H1 (cell line): ENCODE measurements around the gene ACSL3. TPM values are rescaled to one million over a fixed set of nuclear protein-coding genes. Genes with fewer than 3 reads are reported as not detected.

Source experiments
- CTCF ChIA-PET: fragments of 300-600 bp; sonication (Branson Sonifier 250); formaldehyde crosslinking; loops from one replicate; lab custom pipeline; 2021; ENCODE audit not compliant: partially characterized antibody; lab: Charles Lee
- POLR2A ChIA-PET: fragments of 300-600 bp; sonication (Branson Sonifier 250); formaldehyde crosslinking; loops from one replicate; lab custom pipeline; 2021; ENCODE audit warnings: inconsistent platforms; ENCODE audit not compliant: partially characterized antibody; lab: Charles Lee
- DNase-seq, 2 experiments: peaks; one replicate each; pipeline versions ENCODE4 v3.0.0 to v3.0.0-alpha.2; 2010 to 2022; ENCODE audit warnings: low spot score in 2 of 2, low read depth in 1 of 2, mixed read lengths in 1 of 2
- FAIRE-seq: peaks from 2 replicates; lab custom pipeline; 2011; peaks lifted over from hg19 to GRCh38; lab: Jason Lieb, UNC
- H2AFZ ChIP-seq: 2 replicates; pipeline ENCODE4 v1.8.1; 2012; ENCODE audit warnings: low read length, inconsistent platforms
- H2AK5ac ChIP-seq: 2 replicates; pipeline ENCODE4 v1.6.1; 2013; ENCODE audit warnings: low read depth, low read length
- H2BK120ac ChIP-seq: replicated peaks from 2 replicates; pipeline ENCODE3; 2013; ENCODE audit warnings: low read depth, low read length, inconsistent platforms
- H2BK12ac ChIP-seq: 2 replicates; pipeline ENCODE4 v1.6.1; 2013; ENCODE audit warnings: low read depth, low read length
- H2BK15ac ChIP-seq: 2 replicates; pipeline ENCODE4 v1.6.1; 2013; ENCODE audit warnings: low read length
- H2BK20ac ChIP-seq: 2 replicates; pipeline ENCODE4 v1.6.1; 2013; ENCODE audit warnings: low read length
- H2BK5ac ChIP-seq: 2 replicates; pipeline ENCODE4 v1.6.1; 2013; ENCODE audit warnings: low read depth, low read length
- H3K14ac ChIP-seq: 2 replicates; pipeline ENCODE4 v1.6.1; 2013; ENCODE audit warnings: inconsistent platforms; ENCODE audit not compliant: insufficient read length
- H3K18ac ChIP-seq: 2 replicates; pipeline ENCODE4 v1.6.1; 2013; ENCODE audit warnings: low read length; ENCODE audit errors: extremely low read depth
- H3K23ac ChIP-seq: 2 replicates; pipeline ENCODE4 v1.6.1; 2013; ENCODE audit warnings: inconsistent platforms; ENCODE audit not compliant: insufficient read length
- H3K23me2 ChIP-seq: 2 replicates; pipeline ENCODE4 v1.6.1; 2013; ENCODE audit warnings: low read depth, low read length
- H3K27ac ChIP-seq: 2 replicates; pipeline ENCODE4 v1.6.1; 2011; ENCODE audit warnings: low read depth, low read length, inconsistent platforms
- H3K27me3 ChIP-seq, 4 experiments: replicated peaks in 1 of 4; 1 replicate in 1 of 4; 2 replicates in 3 of 4; pipeline versions ENCODE4 v1.6.1 to v1.8.1; 2011 to 2013; ENCODE audit warnings: low read length in 3 of 4, mild to moderate bottlenecking in 3 of 4, inconsistent platforms in 2 of 4, mixed read lengths in 2 of 4, moderate library complexity in 1 of 4; ENCODE audit not compliant: control insufficient read depth in 3 of 4, insufficient read depth in 3 of 4; ENCODE audit errors: extremely low read depth in 1 of 4
- H3K36me3 ChIP-seq, 4 experiments: 2 replicates each; pipeline versions ENCODE4 v1.6.1 to v1.8.1; 2011 to 2013; ENCODE audit warnings: mild to moderate bottlenecking in 4 of 4, low read length in 3 of 4, moderate library complexity in 2 of 4, control low read depth in 1 of 4, inconsistent platforms in 1 of 4; ENCODE audit not compliant: insufficient read depth in 4 of 4, control insufficient read depth in 2 of 4
- H3K4ac ChIP-seq: replicated peaks from 2 replicates; pipeline ENCODE3; 2013; ENCODE audit warnings: low read length, low read depth, mixed read lengths, inconsistent platforms; ENCODE audit not compliant: insufficient read length
- H3K4me1 ChIP-seq, 4 experiments: replicated peaks in 1 of 4; 1 replicate in 1 of 4; 2 replicates in 3 of 4; pipeline versions ENCODE4 v1.6.1 to v1.8.1; 2011 to 2013; ENCODE audit warnings: low read length in 3 of 4, inconsistent platforms in 2 of 4, mixed read lengths in 1 of 4; ENCODE audit not compliant: insufficient read depth in 4 of 4, control insufficient read depth in 3 of 4
- H3K4me2 ChIP-seq, 2 experiments: 2 replicates each; pipeline versions ENCODE4 v1.6.1 to v1.8.1; 2011 to 2013; ENCODE audit warnings: low read depth in 2 of 2, low read length in 2 of 2, control low read depth in 1 of 2, inconsistent platforms in 1 of 2, mild to moderate bottlenecking in 1 of 2; ENCODE audit not compliant: insufficient read depth in 1 of 2
- H3K4me3 ChIP-seq, 4 experiments: fragments of 200-600, 300-600 bp in 1 of 4; sonication (generic), shearing (Covaris generic), sonication (Bioruptor Twin) in 1 of 4; 2 replicates each; pipeline versions ENCODE4 v1.5.1 to v1.8.1; 2011 to 2016; ENCODE audit warnings: low read length in 4 of 4, low read depth in 3 of 4, control low read depth in 2 of 4, inconsistent platforms in 2 of 4, mild to moderate bottlenecking in 2 of 4, mixed read lengths in 1 of 4, moderate library complexity in 1 of 4; ENCODE audit not compliant: insufficient read depth in 2 of 4; ENCODE audit errors: extremely low read depth in 1 of 4
- H3K56ac ChIP-seq: replicated peaks from 2 replicates; pipeline ENCODE3; 2013; ENCODE audit warnings: low read depth, mild to moderate bottlenecking, mixed read lengths, low read length, inconsistent platforms; ENCODE audit not compliant: insufficient read length
- H3K79me1 ChIP-seq: 2 replicates; pipeline ENCODE4 v1.6.1; 2013; ENCODE audit warnings: low read depth, low read length, control low read depth
- H3K79me2 ChIP-seq, 2 experiments: 2 replicates each; pipeline versions ENCODE4 v1.6.1 to v1.8.1; 2012 to 2013; ENCODE audit warnings: low read length in 2 of 2, mild to moderate bottlenecking in 2 of 2, inconsistent platforms in 1 of 2; ENCODE audit not compliant: insufficient read depth in 2 of 2, control insufficient read depth in 1 of 2
- H3K9ac ChIP-seq, 4 experiments: replicated peaks in 1 of 4; 1 replicate in 1 of 4; 2 replicates in 3 of 4; pipeline versions ENCODE4 v1.6.1 to v1.8.1; 2011 to 2013; ENCODE audit warnings: low read depth in 3 of 4, low read length in 3 of 4, control low read depth in 2 of 4, mild to moderate bottlenecking in 2 of 4, moderate library complexity in 2 of 4, inconsistent platforms in 1 of 4; ENCODE audit errors: extremely low read depth in 1 of 4
- H3K9me3 ChIP-seq, 2 experiments: 2 replicates each; pipeline versions ENCODE4 v1.6.1 to v1.8.1; 2012 to 2013; ENCODE audit warnings: mild to moderate bottlenecking in 2 of 2, moderate library complexity in 2 of 2, control low read depth in 1 of 2, inconsistent platforms in 1 of 2, low read depth in 1 of 2, low read length in 1 of 2, mixed read lengths in 1 of 2; ENCODE audit not compliant: insufficient read depth in 2 of 2
- H4K20me1 ChIP-seq, 2 experiments: replicated peaks in 1 of 2; 2 replicates each; pipeline versions ENCODE3 to v1.8.1; 2011 to 2013; ENCODE audit warnings: inconsistent platforms in 2 of 2, low read length in 2 of 2, mild to moderate bottlenecking in 1 of 2; ENCODE audit not compliant: insufficient read depth in 2 of 2, control insufficient read depth in 1 of 2
- H4K5ac ChIP-seq: 2 replicates; pipeline ENCODE4 v1.6.1; 2013; ENCODE audit warnings: low read length, low read depth, mixed read lengths, inconsistent platforms; ENCODE audit not compliant: insufficient read length
- H4K8ac ChIP-seq: 2 replicates; pipeline ENCODE4 v1.8.0; 2013; ENCODE audit warnings: mild to moderate bottlenecking, moderate library complexity, low read length, inconsistent platforms; ENCODE audit not compliant: insufficient read depth; ENCODE audit errors: extremely low read depth
- H4K91ac ChIP-seq: replicated peaks from 2 replicates; pipeline ENCODE3; 2013; ENCODE audit warnings: low read length, mixed read lengths, inconsistent platforms; ENCODE audit not compliant: insufficient read length
- CEBPB ChIP-seq: IDR thresholded peaks from 2 replicates; pipeline ENCODE4 v1.6.1; 2012; ENCODE audit warnings: low read depth, low read length
- YY1 ChIP-seq: IDR thresholded peaks from 2 replicates; pipeline ENCODE4 v1.6.1; 2011; ENCODE audit warnings: low read depth, mild to moderate bottlenecking, low read length
- WGBS, 2 experiments: shearing (Covaris generic) in 1 of 2; methylation state at CpG; one replicate each; pipeline versions ENCODE4 v1.1.6 to v1.1.7; 2013 to 2015; ENCODE audit warnings: low lambda C conversion rate in 2 of 2, mixed read lengths in 2 of 2, inconsistent platforms in 1 of 2, low coverage in 1 of 2, missing lambda C conversion rate in 1 of 2; ENCODE audit not compliant: insufficient replicate concordance in 2 of 2, insufficient coverage in 1 of 2, insufficient read length in 1 of 2; ENCODE audit errors: extremely low coverage in 1 of 2, missing lambda C conversion rate in 1 of 2; 5-methylcytosine and 5-hydroxymethylcytosine counted together
- polyA plus RNA-seq, 7 experiments: library from polyadenylated mRNA; depleted of rRNA in 3 of 7; stranded (reverse) in 5 of 7; unstranded in 2 of 7; fragments of >200 nt in 5 of 7; fragments of 200-250 nt in 2 of 7; gene quantifications; 1 replicate in 5 of 7; 2 replicates in 1 of 7; 4 replicates in 1 of 7; pipeline versions ENCODE4 v1.2.1 to v1.2.3, GENCODE V29; 2011 to 2013; ENCODE audit warnings: missing spikeins in 2 of 7, mixed read lengths in 2 of 7
- total RNA-seq: library from RNA; stranded (reverse); fragmentation: NEBNext Ultra II Directional; extraction: Animal tissue kit (Norgen Biotek cat#: 25700); gene quantifications from 2 replicates; pipeline ENCODE4 v1.2.1, GENCODE V29; 2021

ACSL3 gene
- total and polyA plus RNA-seq, 2 of the 8 experiments (the other 6 are each of a cell fraction or from before 2014, with no cell fraction given), result 37.5 to 98.1 TPM

- Histone ChIP-seq H3K4me2 (no peak overlapping the region), H3K18ac (no peak overlapping the region), H4K5ac (no peak overlapping the region), H3K9me3 (no peaks in the 10 kb centered on the region), H4K20me1 (no peaks in the 10 kb centered on the region), H3K56ac (no peak overlapping the region), H3K79me1 (no peaks in the 10 kb centered on the region), H3K9ac (no peak overlapping the region), H3K4me3 (no peak overlapping the region), H3K79me2 (no peaks in the 10 kb centered on the region), H2BK20ac (no peak overlapping the region), H2AFZ (no peak overlapping the region), H3K4ac (no peak overlapping the region), H2BK12ac (no peak overlapping the region), H3K27me3 (no peaks in the 10 kb centered on the region), H3K23me2 (no peaks in the 10 kb centered on the region), H3K4me1 (no peaks in the 10 kb centered on the region), H2BK5ac (no peak overlapping the region), H2BK15ac (no peak overlapping the region), H4K91ac (no peak overlapping the region), H3K23ac (no peak overlapping the region), H3K14ac (no peak overlapping the region), H2BK120ac (no peak overlapping the region), H2AK5ac (no peak overlapping the region), H3K36me3 (no peaks in the 10 kb centered on the region), H4K8ac (no peak overlapping the region), H3K27ac (no peak overlapping the region)
- CTCF ChIA-PET, result no interaction called here
- FAIRE-seq (no peak), DNase-seq (no peak)
- POLR2A ChIA-PET, result no interaction called here
- no peak for TF ChIP-seq YY1
- TF ChIP-seq CEBPB, result peak; percentile 92
- 93% methylated on average over 3 of the region's 3 CpGs; no CpG with 5 or more reads in 1 of the 2 experiments for WGBS, 2 experiments
Measured at GRCh38 chr2:222851956-222852617, 8.7 kb upstream of the ACSL3 start.
